NOMO-1 treated with DMSO at 0.1 percent for 48 hours (cell line): ENCODE results near the gene GALNT11.

ENCODE experiments used
- DNase-seq: peaks from one replicate; lab custom pipeline; 2025; ENCODE audit not compliant: unreplicated experiment; lab: John Stamatoyannopoulos, UW

GALNT11 gene

DNA sequence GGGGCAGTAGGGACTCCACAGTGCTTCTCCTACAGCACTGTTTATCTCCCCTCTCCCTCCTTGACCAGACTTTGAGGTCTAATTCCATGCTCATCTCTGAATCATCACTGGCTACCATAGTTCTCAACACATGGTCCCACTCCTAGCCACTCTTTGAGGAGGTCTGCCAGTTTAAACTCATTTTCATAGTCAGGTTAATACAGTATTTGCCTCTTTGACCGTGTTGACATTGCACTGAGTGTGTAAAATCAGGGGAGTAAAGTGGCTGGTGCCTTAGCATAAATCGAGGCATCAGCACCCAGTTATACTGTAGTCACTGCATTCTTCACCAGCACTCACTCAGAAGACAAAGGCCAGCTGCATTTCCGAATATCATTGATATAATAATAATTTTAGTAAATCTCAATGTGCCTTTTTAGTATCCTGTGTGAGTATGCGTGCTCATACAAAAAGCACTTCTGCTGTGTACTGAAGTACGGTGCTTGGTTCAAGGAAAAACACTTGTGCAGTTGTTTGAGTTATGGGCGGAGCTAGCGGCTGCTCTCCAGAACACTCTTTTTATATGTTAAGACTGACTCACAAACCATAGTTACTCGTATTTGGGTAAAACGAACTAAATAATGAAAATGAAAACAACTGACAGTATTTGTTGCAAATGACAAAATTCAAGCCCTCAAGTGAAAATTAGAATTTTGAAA is 89.7 kb downstream of the GALNT11 start:
- DNase-seq, result no peak

DNA sequence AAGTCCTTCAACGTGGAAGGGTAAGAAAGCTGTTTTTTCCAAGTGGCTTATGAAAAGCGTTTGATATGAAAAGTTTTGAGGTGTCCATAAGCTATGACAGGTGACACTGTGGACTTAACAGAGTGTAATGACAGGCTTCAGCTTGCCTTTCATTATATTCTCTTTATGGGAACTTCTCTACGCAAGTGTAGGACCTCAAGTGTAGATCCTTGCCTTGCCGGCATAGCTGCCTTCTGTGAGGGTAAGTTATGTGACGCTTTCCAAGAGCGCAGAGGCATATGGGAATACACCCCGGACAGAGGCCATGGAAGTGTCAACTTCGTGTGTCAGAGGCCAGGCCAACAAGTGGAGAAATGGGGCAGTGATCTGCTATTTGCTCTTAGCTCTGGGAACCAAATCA is 91.9 kb downstream of the GALNT11 start:
- no peak for DNase-seq

DNA sequence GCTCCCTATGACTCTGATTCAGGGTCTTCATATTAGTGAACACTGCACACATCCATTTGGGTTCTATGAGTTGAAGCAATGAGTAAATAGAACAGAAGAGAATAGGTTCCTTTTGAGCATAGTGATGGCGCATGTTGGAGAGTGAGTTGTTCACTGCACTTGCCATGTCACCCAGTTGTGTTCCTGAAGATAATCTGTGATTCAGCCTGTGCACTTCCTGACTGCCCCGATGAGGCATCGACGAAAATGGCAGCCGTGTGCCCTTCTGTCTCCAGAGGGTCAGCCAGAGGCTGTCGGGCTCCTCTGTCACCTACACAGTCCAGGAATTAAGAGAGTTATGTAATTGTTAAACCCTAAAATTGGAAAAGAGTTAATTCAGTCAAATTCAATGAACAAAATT is 94.7 kb downstream of the GALNT11 start:
- DNase-seq, result no peak

DNA sequence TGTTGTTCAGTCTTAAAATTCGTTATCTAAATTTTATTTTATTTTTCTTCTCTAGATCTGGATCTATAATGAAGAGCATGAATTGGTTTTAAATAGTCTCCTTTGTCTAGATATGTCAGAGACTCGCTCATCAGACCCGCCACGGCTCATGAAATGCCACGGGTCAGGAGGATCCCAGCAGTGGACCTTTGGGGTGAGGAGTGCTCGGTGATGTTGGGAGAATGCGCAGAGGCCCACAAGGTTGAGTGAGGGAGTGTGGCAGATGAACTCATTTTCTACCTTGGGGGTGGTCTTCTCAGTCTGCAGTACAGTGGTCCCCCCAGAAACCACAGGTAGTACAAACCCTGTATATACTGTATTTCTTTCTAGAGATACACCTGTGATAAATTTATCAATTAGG is 95.3 kb downstream of the GALNT11 start:
- DNase-seq, result no peak

DNA sequence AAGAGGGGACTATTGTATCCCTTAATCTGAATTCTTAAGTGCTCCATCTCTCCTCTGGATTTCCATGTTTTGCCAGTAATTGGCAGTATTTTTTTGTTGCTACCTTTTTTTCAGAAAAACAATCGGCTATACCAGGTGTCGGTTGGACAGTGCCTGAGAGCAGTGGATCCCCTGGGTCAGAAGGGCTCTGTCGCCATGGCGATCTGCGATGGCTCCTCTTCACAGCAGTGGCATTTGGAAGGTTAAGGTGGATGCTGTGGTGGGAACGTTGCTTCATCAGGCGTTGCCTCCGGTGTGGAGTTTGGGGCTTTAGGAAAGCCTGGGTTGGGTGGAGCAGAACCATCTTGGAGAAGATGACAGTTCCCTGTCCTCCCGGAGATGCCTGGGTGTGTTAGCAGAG is 96.0 kb downstream of the GALNT11 start:
- no peak for DNase-seq

DNA sequence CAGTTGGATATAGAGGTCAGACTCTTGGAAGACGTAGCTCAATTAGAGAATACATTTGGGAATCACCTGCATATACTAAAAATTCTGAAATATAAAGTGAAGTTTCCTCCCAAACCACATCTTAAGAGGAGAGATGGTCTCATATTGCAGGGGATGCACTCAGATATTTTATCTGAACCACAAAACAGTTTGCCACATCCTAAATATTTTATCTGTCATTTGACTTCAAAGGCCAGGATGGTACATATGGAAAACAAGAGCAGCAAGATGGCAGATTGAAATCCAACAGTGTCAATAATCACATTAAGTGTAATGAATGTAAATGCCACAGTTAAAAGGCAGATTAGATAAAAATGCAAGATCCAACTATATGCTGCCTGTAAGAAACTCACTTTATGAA is 97.1 kb downstream of the GALNT11 start:
- DNase-seq, result no peak

DNA sequence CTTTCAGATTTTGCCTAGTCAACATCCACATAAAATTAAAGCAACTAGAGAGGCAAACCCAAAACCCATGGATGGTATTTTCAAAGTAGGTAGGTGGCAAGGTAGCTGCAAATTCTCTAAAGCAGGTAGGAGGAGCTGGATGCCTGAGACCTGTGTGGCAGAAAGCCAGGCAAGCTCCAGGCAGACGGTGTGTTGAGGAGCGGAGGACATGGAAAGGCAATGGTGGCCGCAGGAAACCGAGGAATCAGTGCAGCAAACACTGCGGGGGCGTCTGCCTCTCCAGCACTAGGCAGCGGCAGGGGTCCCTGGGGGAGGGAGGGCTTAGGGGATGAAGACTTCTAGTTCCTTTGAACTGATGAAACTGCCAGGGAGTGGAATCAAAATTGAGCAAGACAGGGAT is 101.3 kb downstream of the GALNT11 start:
- no peak for DNase-seq

DNA sequence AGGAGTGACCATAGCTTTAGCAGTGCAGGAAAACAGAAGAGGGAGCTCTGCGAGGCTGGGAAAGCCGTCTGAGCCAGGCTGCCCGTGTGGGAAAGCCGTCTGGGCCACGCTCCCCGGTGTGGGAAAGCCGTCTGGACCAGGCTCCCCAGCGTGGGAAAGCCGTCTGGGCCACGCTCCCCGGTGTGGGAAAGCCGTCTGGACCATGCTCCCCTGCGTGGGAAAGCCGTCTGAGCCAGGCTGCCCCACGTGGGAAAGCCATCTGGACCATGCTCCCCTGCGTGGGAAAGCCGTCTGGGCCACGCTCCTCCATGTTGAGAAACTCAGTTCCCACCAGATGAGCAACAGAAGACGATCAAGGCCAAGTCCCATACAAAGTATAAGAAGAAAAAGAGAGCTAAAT is 101.8 kb downstream of the GALNT11 start:
- no peak for DNase-seq

DNA sequence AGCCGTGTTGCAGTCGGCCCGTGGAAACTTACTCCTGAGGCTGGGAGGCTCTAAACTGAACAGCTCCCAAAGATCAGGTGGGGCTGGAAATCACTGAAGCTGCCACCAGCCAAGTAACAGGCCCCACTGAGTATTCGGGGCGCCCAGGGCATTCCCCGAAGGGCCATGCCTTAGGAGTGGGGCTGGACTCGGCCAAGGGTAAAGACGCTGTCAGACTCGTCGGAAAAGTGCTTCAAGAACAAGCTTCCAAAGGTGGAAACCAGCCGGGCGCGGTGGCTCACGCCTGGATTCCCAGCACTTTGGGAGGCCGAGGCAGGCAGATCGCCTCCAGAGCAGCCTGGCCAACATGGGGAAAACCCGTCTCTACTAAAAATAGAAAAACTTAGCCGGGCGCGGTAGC is 102.8 kb downstream of the GALNT11 start:
- no peak for DNase-seq

DNA sequence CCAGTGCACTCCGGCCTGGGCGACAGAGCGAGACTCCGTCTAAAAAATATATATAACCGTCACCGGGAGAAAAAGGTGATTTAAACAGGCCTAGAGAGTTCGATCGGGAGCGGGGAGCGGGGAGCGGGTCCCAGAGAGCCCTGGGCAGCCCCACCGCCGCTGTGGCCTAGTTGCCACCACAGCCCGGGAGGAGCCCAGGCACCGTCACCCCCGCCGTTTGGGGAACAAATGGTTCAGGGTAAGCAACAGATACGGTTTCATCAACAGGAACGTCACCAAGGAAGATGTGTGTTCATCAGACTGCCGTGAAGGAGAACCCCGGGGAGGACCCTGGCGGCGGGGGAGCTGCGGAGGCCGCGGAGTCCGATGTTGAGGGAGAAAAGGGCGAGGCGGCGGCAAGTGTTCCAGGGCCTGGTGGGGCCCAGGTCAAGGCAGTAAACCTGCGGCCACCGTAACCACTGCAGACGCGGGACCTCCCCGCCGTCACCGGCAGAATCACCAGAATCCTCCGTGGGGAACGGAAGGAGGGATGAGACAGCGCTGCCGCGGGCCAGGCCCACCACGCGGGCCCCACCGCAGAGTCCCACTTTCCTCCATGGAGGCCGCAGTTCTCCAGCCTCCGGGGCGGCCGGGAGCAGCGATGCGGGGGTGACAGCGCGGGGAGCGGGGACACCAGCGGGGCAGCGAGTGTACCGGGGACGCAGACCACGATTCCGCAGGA is 103.4 kb downstream of the GALNT11 start:
- DNase-seq, result no peak

DNA sequence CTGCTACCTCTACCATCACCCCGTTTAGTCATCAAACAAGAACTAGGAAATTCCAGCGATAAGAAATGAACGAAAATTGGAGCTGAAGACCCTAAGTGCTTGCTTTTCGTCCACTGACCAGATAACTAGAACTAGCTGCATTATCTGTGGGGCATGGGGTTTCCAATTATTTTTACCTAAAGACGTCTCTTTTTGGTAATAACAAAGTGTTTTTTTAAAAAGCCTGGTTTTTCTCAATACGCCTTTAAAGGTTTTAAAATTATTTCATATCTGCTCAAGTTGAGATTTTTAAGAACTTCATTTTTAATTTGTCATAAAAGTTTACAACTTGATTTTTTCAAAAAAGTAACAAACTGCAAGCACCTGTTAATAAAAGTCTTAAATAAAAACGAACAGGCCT is 104.2 kb downstream of the GALNT11 start:
- DNase-seq, result no peak

DNA sequence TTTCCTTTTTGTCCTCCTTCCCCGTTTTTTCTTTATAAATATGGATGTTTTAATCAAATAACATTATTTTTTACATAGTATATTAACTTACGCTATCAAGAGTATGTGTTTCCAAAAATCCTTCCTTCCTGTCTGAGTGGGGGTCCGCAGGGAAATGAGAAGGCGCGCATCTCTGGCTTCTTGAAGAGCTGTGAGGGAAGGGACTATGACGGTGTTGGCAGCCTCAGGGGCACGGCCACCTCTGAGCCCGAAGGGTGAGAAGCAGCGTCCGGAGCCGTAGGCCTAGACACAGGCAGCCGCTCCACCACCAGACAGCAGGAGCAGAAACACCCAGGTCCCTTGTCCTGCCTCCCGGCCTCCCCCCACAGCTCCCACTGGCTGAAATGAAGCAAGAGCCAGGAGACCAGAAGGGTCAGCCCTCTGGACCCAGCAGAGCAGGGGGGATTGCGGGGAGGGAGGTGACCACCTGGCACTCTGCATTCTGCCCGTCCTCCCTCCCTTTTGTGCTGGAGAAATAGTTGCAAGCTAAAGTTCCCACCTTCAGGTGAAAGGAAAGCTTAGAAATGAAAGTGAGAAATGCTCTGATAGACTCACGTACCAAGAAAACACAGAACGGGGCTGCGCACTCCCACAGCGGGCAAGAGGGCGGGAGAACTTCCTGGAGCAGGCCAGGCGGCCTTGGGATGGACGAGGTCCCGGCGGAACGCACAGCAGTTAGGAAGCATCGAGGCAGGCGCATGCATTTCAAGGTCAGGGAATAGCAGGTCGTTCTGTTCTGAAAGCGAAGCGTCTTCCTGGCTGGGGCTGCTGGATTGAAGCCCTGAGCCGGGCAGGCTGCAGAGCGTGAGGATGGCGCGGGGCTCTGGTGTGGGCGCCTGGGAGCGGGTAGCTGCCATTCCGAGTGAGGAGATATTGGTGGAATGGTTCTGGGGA is 105.5 kb downstream of the GALNT11 start:
- no peak for DNase-seq

DNA sequence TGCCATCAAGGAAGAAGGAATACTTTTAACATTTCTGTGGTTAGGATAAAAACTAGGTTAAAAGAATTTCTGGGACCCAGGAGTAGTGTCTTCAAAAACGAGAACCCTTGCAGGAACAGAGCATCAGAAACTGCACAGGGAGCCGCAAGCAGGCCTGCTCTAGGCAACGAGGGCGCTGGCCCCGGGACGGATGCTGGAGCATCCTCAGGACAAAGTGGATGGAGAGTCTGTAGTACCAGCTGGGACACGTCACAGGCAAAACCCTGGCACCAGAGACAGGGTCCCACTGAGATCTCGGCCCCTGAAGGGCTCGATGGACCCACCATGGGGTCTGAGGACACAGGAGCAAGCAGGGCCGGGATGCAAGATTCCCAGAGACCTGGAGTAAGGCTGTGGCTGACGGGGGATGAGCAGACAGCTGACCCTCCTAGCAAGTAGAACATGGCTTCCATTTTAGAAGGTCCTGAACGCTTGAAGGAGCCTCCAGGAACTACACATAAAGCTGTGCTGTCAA is 106.6 kb downstream of the GALNT11 start:
- no peak for DNase-seq

DNA sequence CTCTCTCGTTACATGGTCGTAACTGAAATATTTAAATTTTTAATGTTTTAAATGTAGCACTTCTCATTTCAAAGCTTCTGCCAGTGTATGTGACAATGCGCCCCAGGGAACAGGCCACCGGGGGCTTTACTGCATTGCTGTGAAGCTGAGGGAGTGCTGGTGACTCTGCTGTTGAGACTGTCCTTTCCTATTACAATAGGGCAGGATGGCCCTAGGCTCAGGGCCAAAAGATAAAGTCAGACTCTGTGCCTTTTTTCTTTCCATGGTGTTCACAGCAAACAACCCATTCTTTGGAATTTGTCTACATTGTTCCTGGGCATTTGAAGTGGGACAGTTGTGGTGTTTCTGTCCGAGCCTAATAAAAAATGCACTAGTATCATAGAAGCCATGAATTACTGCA is 107.3 kb downstream of the GALNT11 start:
- DNase-seq, result no peak

DNA sequence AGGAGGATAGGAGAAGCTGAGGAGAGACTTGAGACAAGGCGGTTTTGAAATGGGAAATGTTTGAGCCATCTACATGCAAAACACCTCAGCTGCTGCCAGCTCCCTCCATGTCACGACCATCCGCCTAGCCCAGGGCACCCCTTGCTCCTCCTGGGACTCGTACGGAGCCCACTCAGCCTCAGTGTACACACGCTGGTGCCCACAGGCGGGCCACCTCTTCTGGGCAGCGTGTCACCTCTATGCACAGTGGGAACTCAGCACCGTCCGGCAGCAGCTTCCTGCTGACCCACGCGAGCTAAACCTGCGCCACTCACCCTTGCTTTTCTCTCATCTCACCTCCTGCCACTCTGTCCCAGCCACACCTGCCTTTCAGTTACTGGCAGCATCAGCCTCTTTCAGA is 108.3 kb downstream of the GALNT11 start:
- no peak for DNase-seq

DNA sequence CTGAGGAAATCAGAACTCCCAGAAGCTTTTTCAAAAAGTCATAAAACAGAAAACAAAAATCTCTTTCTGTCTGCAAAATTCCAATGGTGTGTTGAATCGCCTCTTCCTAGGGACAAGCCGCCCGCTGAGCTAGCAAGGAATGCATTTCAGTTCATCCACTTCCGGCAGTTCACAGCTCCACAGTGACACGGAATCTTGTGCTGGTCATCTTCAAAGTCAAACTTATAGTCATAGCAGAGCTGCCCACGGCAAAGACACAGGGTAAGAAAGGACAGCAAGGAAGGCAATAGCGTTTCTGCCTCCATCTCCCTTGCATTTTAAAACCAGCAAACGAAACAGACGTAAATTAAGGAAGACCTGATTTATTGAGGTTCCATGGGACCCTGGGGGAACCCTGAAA is 111.2 kb downstream of the GALNT11 start:
- DNase-seq, result no peak

DNA sequence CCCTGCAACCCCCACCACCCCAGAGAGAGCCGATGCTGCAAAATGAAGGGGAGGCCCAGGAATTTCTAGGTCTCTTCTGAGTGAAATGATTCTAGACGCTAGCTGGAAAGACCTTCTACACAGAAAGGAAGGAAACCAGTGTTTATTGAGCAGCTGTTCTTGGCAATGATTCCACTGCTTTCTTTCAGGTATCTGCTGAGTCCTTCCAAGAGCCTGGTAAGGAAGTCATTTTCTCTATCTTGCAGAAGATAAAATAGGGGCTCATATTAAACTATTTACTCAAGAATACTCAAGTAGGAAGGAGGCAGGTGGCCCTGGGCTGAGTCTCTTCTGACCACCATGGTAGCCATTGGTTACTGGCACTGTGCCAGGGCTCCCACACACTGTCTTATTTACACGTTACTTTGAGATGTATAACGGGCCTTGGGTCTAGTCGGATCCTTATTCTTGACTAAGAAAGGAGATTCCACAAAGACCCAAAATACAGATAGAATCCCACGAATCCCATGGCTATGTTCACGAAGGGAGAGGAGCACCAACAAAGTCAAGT is 112.1 kb downstream of the GALNT11 start:
- DNase-seq, result no peak

DNA sequence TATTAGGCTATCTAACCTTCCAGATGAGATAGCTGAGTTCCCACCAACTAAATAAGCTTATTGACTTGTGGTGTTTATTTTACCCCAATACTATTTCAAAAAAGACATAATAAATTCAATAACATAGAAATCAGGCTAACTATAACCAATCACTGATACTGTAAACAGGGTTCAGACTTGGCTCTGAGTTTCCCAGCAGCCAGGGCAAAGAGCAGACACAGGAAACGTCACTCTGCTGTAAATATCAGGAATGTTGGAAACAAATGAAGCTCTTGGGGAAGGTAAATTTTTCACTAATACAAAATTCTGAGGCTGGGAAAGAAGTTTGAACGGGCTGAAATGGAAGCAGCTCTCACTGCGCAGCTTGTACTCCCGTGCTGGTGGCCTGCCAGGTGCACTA is 114.6 kb downstream of the GALNT11 start:
- DNase-seq, result no peak

DNA sequence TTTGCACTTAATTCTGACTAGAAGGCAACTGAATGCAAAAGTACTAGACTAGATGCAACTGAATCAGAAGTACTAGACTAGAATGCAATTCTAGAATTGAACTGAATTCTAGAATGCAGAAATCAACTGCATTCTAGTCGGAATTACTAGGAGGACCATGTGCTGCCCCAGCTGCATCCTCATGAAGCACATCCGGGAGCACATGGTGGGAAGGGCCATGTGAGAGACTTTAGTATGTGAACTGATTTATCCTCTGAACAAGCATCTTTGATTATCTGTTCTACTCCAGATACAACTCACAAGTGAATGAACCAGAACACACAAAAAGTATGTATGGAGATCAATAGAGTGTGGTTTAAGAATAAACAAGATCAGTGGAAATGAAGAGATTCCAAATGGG is 115.1 kb downstream of the GALNT11 start:
- no peak for DNase-seq

DNA sequence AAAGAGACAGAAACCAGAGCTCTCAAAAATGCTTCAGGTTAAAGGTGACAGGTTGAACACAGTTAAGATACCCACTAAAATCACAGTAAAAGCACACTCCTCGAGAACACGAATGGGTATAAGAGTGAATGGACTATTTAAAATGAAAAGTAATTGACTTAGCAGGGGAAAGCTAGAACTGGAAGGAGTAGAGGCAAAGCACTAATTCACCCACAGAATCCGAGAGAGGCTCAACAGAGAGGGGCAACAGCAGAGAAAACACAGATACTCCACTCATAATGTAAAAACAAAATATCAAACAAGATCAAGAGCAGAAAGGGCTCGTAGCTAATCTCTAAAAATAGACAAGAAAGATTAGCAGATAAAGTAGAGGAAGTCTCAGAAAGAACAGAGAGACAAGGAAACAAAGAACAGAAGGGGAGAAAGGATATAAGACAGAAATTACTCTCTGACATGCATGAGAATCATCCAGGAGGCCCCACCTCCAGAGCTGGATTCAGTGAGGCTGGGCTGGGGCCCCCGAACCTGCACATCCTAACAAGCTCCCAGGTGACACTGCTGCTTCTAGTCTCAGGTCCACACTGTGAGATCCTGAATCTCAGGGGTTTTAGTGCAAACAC is 117.6 kb downstream of the GALNT11 start:
- DNase-seq, result no peak
